Right lobe of liver (tissue), 4 donors: Measurements from ENCODE around the gene NBEA.

ENCODE experiments used
- POLR2A ChIP-seq: fragments of 450-650 bp; IDR thresholded peaks from one replicate; pipeline ENCODE4 v1.6.1; 2017; ENCODE audit warnings: antibody characterized with exemption, mild to moderate bottlenecking
- TF ChIP-seq, protein P1 (sequence below), 4 donors: fragments of 200-600 bp in 3 of 4; fragments of 450-650 bp in 1 of 4; IDR thresholded peaks; one replicate each; pipeline versions ENCODE4 v1.5.1 to v1.8.0; 2016 to 2022; ENCODE audit warnings: antibody characterized with exemption in 4 of 4, mild to moderate bottlenecking in 2 of 4
- donor health status: DM: no; HTN: no; CAD: no.
- donor health status: DM: no; HTN: no; CAD: no.
- donor health status: DM: no; HTN: yes; CAD: no.

- TF ChIP-seq, protein P1, sequence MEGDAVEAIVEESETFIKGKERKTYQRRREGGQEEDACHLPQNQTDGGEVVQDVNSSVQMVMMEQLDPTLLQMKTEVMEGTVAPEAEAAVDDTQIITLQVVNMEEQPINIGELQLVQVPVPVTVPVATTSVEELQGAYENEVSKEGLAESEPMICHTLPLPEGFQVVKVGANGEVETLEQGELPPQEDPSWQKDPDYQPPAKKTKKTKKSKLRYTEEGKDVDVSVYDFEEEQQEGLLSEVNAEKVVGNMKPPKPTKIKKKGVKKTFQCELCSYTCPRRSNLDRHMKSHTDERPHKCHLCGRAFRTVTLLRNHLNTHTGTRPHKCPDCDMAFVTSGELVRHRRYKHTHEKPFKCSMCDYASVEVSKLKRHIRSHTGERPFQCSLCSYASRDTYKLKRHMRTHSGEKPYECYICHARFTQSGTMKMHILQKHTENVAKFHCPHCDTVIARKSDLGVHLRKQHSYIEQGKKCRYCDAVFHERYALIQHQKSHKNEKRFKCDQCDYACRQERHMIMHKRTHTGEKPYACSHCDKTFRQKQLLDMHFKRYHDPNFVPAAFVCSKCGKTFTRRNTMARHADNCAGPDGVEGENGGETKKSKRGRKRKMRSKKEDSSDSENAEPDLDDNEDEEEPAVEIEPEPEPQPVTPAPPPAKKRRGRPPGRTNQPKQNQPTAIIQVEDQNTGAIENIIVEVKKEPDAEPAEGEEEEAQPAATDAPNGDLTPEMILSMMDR (IDR thresholded peaks at IDR 0.05), result no peak
- TF ChIP-seq POLR2A, result no peak
Observed at GRCh38 chr13:35477386-35477946, 535.4 kb downstream of the NBEA start.
